Stomach (tissue), 9 donors: ENCODE results near the gene IDNK. TPM values are rescaled to one million over a fixed set of nuclear protein-coding genes. Genes with fewer than 3 reads are reported as not detected.

Experiments used
- DNase-seq, 2 donors: peaks; one replicate each; pipeline versions ENCODE4 v3.0.0 to v3.0.0-alpha.2; 2013 to 2019
- H3K27ac ChIP-seq, 5 donors: fragments of 200-600 bp in 4 of 5; sonication (generic) in 4 of 5; one replicate each; pipeline ENCODE4 v1.5.1; 2013 to 2019; ENCODE audit warnings: mild to moderate bottlenecking in 1 of 5, moderate library complexity in 1 of 5
- H3K27me3 ChIP-seq, 3 donors: fragments of 200-600 bp; sonication (generic); one replicate each; pipeline ENCODE4 v1.5.1; 2017 to 2019; ENCODE audit warnings: mixed run types in 1 of 3
- H3K36me3 ChIP-seq, 4 donors: fragments of 200-600 bp; sonication (generic); 1 replicate in 3 of 4; 2 replicates in 1 of 4; pipeline ENCODE4 v1.5.1; 2016 to 2019
- H3K4me1 ChIP-seq, 4 donors: fragments of 200-600 bp; sonication (generic); one replicate each; pipeline ENCODE4 v1.5.1; 2016 to 2019
- H3K4me3 ChIP-seq, 4 donors: fragments of 200-600 bp; sonication (generic) in 3 of 4; one replicate each; pipeline ENCODE4 v1.5.1; 2016 to 2019; ENCODE audit warnings: mild to moderate bottlenecking in 1 of 4
- H3K9me3 ChIP-seq, 4 donors: fragments of 200-600 bp; sonication (generic); one replicate each; pipeline ENCODE4 v1.5.1; 2016 to 2019
- EP300 ChIP-seq: sonication (generic); formaldehyde crosslinking; IDR thresholded peaks from one replicate; pipeline ENCODE4 v1.6.1; 2017; ENCODE audit warnings: antibody characterized with exemption
- POLR2A ChIP-seq, 4 donors: fragments of 450-650 bp; IDR thresholded peaks; one replicate each; pipeline ENCODE4 v1.6.1; 2016; ENCODE audit warnings: antibody characterized with exemption in 4 of 4, control low read depth in 2 of 4, mild to moderate bottlenecking in 1 of 4, moderate library complexity in 1 of 4
- POLR2AphosphoS5 ChIP-seq, 3 donors: sonication (generic); formaldehyde crosslinking; IDR thresholded peaks; one replicate each; pipeline ENCODE4 v1.6.1; 2016; ENCODE audit warnings: antibody characterized with exemption in 3 of 3
- WGBS, 5 donors: extraction: QIAGEN DNeasy Blood & Tissue Kit in 3 of 5; methylation state at CpG; one replicate each; pipeline versions ENCODE4 v1.1.5 to v1.1.7; 2013 to 2018; 5-methylcytosine and 5-hydroxymethylcytosine counted together
- intact Hi-C: fragments of 100-400 bp; cut with DNase I; formaldehyde crosslinking; loops from one replicate; pipeline ENCODE4 v1.15.1; 2023; ENCODE audit warnings: low total_unique reads
- polyA plus RNA-seq, 3 donors: library from polyadenylated mRNA; stranded (reverse); fragments of 200-250 nt; gene quantifications; one replicate each; pipeline ENCODE4 v1.2.3, GENCODE V29; 2013
- total RNA-seq, 5 donors: library from RNA; depleted of rRNA; stranded (reverse); fragments of >200 nt; gene quantifications; one replicate each; pipeline versions ENCODE4 v1.1.0 to v1.2.3, GENCODE V29; 2014 to 2016
- TF ChIP-seq, protein P1 (sequence below), 7 experiments: fragments of 450-650 bp in 4 of 7; fragments of 200-600 bp in 3 of 7; sonication (generic) in 3 of 7; IDR thresholded peaks; one replicate each; pipeline ENCODE4 v1.5.1; 2016 to 2019; ENCODE audit warnings: antibody characterized with exemption in 7 of 7, control low read depth in 2 of 7, mild to moderate bottlenecking in 1 of 7
- donor health status: healthy with polysubstance abuse.
- donor health status: Bipolar disorder and iron deficiency.
- donor health status: healthy.

The IDNK gene
- total and polyA plus RNA-seq, 8 donors = 2.6 to 24.3 (median 8.0) TPM; not detected in 1

DNA sequence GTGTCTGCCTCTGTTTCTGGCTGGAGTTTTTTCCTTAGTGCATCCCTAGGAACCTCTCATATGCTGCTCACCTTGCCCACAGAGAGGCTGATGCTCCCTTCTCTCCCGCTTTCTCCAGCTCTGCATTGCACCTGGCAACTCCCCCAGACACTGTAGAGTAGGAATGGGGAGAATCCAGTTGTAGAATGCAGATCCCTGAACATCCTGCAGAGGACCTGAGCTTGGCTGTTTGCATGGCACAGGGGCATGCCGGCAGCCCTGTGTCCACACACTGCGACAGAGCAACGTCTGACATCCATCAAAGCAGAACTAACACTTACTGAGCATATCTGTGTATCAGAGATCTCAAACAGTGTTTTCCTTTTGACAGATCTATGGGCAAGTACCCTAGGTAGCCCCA is 19.9 kb downstream of the IDNK start:
- H3K4me3 ChIP-seq = no peak overlapping the region

DNA sequence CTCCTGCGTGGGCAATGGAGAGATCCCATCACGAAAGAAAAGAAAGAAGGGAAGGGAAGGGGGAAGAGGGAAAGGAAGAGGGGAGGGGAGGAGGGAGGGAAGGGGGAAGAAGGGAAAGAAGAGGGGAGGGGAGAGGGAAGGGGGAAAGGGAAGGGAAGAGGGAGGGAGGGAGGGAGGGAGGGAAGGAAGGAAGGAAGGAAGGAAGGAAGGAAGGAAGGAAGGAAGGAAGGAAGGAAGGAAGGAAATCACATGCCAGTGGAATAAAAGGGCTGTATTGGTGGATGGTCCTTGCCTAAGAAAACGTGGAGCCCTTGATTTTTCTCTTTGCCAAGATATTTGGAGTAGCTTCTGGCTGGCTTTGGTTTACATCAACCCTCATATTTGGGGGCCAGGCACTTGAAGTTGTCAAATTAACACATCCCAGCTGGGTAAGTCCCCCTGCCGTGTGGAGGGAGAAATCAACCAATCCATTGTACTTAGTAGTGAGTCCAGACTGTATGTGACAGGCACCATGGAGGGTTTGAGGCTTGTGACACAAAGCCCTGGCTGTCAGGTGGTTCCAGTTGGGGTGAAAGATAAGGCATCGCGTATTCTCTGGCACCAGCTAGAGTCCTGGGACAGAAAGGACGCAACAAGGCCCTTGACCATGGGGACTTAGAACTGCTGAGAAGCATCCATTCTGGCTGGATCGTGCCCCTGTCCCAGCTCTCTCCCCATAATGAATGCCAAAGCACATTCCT is 23.7 kb downstream of the IDNK start:
- H3K27ac ChIP-seq = no peak overlapping the region
- TF ChIP-seq EP300 (no peak), POLR2AphosphoS5 (IDR thresholded peaks at IDR 0.05) (no peak), POLR2A (IDR thresholded peaks at IDR 0.05) (no peak)
- TF ChIP-seq, protein P1, sequence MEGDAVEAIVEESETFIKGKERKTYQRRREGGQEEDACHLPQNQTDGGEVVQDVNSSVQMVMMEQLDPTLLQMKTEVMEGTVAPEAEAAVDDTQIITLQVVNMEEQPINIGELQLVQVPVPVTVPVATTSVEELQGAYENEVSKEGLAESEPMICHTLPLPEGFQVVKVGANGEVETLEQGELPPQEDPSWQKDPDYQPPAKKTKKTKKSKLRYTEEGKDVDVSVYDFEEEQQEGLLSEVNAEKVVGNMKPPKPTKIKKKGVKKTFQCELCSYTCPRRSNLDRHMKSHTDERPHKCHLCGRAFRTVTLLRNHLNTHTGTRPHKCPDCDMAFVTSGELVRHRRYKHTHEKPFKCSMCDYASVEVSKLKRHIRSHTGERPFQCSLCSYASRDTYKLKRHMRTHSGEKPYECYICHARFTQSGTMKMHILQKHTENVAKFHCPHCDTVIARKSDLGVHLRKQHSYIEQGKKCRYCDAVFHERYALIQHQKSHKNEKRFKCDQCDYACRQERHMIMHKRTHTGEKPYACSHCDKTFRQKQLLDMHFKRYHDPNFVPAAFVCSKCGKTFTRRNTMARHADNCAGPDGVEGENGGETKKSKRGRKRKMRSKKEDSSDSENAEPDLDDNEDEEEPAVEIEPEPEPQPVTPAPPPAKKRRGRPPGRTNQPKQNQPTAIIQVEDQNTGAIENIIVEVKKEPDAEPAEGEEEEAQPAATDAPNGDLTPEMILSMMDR (IDR thresholded peaks at IDR 0.05) = no peak
- no peak overlapping the region for H3K4me3 ChIP-seq
- WGBS, 5 donors = 71 to 79% (median 77%) methylated on average over 8 of the region's 8 CpGs
- H3K4me1 ChIP-seq = no peaks in the 10 kb centered on the region
- no peaks in the 10 kb centered on the region for H3K27me3 ChIP-seq
- H3K9me3 ChIP-seq = no peaks in the 10 kb centered on the region
- intact Hi-C loops = loop anchor here (10.0 kb wide), 1 partner anchor 312 kb away; no protein-coding TSS in a partner anchor
- peaks cover 7 to 44% (median 35%) of the 10 kb centered on the region in 4 donors for H3K36me3 ChIP-seq
- DNase-seq = peak in 1 of 2 donors; percentile 12

More for the DNA sequence above, 19.9 kb downstream of the IDNK start:
- Histone ChIP-seq H3K36me3 (peaks cover 0 to 24% (median 16%) of the 10 kb centered on the region in 4 donors), H3K27ac (no peak overlapping the region), H3K4me1 (no peaks in the 10 kb centered on the region), H3K27me3 (no peaks in the 10 kb centered on the region), H3K9me3 (no peaks in the 10 kb centered on the region)
- 61 to 88% (median 75%) methylated on average over 4 of the region's 4 CpGs for WGBS, 5 donors
- DNase-seq = no peak
- intact Hi-C loops = loop anchor here (10.0 kb wide), 1 partner anchor 308 kb away; no protein-coding TSS in a partner anchor
- TF ChIP-seq EP300 (no peak), POLR2A (IDR thresholded peaks at IDR 0.05) (no peak), POLR2AphosphoS5 (IDR thresholded peaks at IDR 0.05) (no peak)
- TF ChIP-seq, protein P1 (IDR thresholded peaks at IDR 0.05) = no peak

DNA sequence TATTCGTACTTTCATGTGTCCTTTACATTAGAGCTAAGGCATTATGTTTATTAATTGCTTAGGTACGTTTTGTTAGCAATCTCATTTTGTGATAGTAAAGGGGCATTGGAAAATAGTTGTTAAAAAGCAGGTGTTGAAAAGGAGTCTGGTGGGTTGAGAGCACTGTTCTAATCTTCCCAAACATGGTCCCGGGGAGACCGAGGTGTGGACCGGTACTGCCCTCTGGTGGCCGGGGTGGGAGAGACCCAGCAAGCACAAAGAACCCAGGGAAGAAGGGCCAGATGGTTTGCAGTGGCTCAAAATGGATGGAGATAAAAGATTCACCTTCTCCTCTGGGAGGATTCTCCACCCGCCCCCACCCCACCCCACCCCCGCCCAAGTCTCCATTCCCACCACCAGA is 26.1 kb downstream of the IDNK start:
- H3K4me1 ChIP-seq = no peaks in the 10 kb centered on the region
- WGBS, 5 donors = 32 to 36% (median 34%) methylated on average over 8 of the region's 8 CpGs
- TF ChIP-seq POLR2AphosphoS5 (IDR thresholded peaks at IDR 0.05) (no peak), EP300 (no peak)
- TF ChIP-seq, protein P1 (IDR thresholded peaks at IDR 0.05) = peak in 5 of 7 experiments; percentile 48 to 84 (median 66)
- intact Hi-C loops = loop anchor here (10.0 kb wide), 1 partner anchor 314 kb away; no protein-coding TSS in a partner anchor
- DNase-seq = peak; percentile 74 to 78
- no peaks in the 10 kb centered on the region for H3K27me3 ChIP-seq
- no peak overlapping the region for H3K27ac ChIP-seq
- H3K9me3 ChIP-seq = no peaks in the 10 kb centered on the region
- H3K4me3 ChIP-seq = no peak overlapping the region
- H3K36me3 ChIP-seq = peaks cover 11 to 65% (median 52%) of the 10 kb centered on the region in 4 donors

DNA sequence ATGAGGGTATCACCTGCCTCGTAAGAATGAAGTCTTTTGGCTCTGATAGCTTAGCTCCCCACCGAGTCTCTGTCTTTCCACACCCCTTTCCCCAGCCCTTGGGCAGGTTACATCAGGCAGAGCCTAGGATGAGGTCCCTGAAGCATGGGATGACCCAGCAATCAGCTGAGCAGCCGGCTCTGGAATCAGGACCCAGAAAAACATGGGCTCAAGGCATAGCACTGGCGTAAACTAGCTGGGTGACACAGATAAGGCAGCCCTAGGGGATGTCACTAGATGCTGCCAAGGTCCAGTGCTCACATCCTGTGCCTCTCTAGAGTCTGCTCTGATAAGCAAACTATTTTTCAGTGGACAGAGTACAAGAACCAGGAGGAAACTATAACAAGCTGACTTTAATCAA is 26.6 kb downstream of the IDNK start:
- H3K9me3 ChIP-seq = no peaks in the 10 kb centered on the region
- H3K27me3 ChIP-seq = no peaks in the 10 kb centered on the region
- DNase-seq = peak in 1 of 2 donors; percentile 9
- H3K27ac ChIP-seq = no peak overlapping the region
- no peaks in the 10 kb centered on the region for H3K4me1 ChIP-seq
- intact Hi-C loops = loop anchor here (10.0 kb wide), 1 partner anchor 315 kb away; no protein-coding TSS in a partner anchor
- 75 to 87% (median 83%) methylated on average over 4 of the region's 4 CpGs for WGBS, 5 donors
- H3K36me3 ChIP-seq = peaks cover 11 to 70% (median 54%) of the 10 kb centered on the region in 4 donors
- no peak overlapping the region for H3K4me3 ChIP-seq
- TF ChIP-seq EP300 (no peak), POLR2AphosphoS5 (IDR thresholded peaks at IDR 0.05) (no peak), POLR2A (IDR thresholded peaks at IDR 0.05) (no peak)
- TF ChIP-seq, protein P1 (IDR thresholded peaks at IDR 0.05) = no peak
